ENCODE measurements around the gene KIF5A.
"Not testable (repeated sequence)": the region's sequence is repeated elsewhere in the genome, so short reads cannot be mapped to it uniquely, and the experiment has no call there.

KIF5A gene

DNA sequence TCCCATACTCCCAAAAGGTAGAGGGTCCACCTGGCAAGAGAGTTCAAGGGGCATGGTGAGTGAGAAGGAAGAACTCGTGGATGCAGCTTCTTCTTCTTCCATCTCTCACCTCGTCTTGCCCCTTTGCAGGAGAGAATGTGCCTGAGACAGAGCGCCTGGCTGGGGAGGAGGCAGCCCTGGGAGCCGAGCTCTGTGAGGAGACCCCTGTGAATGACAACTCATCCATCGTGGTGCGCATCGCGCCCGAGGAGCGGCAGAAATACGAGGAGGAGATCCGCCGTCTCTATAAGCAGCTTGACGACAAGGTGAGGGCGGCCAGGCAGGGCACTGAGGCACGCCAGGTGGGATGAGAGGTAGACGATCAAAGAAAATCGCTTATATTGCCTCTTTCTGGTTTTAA, 20.0 kb downstream of the KIF5A start:
- Histone ChIP-seq H3K27ac (ENCODE audit: low read depth, low read length) (no peak overlapping the region), H3K9me3 (ENCODE audit: control insufficient read depth in 5 of 5, low read length in 5 of 5) (no peaks in the 10 kb centered on the region), H3K9ac (ENCODE audit: low read length in 5 of 5) (no peak overlapping the region), H3K36me3 (ENCODE audit: control insufficient read depth in 5 of 5, insufficient read depth in 5 of 5, low read length in 5 of 5) (no peaks in the 10 kb centered on the region), H3K4me3 (ENCODE audit: low read depth in 1 of 5, low read length in 5 of 5) (no peak overlapping the region), H3K27me3 (ENCODE audit: control insufficient read depth in 5 of 5, insufficient read depth in 4 of 5, low read length in 5 of 5) (peaks cover 0 to 14% (median 8%) of the 10 kb centered on the region in 5 donors), H3K4me1 (ENCODE audit: control insufficient read depth in 5 of 5, insufficient read depth in 5 of 5, low read length in 5 of 5) (no peaks in the 10 kb centered on the region)

DNA sequence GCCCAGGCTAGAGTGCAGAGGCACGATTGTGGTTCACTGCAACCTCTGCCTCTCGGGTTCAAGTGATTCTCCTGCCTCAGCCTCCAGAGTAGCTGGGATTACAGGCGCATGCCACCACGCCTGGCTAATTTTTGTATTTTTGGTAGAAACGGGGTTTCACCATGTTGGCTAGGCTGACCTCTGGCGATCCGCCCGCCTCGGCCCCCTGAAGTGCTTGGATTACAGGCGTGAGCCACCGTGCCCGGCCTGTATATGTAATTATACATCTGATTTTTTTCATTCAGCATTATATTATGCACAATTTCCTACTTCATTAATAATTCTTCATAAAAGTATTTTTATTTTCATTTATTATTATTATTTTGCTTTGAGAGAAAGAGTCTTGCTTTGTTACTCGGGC, 20.6 kb downstream of the KIF5A start:
- H3K9ac ChIP-seq (ENCODE audit: low read length in 5 of 5); H3K4me3 ChIP-seq (ENCODE audit: low read depth in 1 of 5, low read length in 5 of 5); H3K36me3 ChIP-seq (ENCODE audit: control insufficient read depth in 5 of 5, insufficient read depth in 5 of 5, low read length in 5 of 5); H3K4me1 ChIP-seq (ENCODE audit: control insufficient read depth in 5 of 5, insufficient read depth in 5 of 5, low read length in 5 of 5); H3K27ac ChIP-seq (ENCODE audit: low read depth, low read length); H3K9me3 ChIP-seq (ENCODE audit: control insufficient read depth in 5 of 5, low read length in 5 of 5): not testable (repeated sequence)
- peaks cover 0 to 14% (median 8%) of the 10 kb centered on the region in 5 donors for H3K27me3 ChIP-seq (ENCODE audit: control insufficient read depth in 5 of 5, insufficient read depth in 4 of 5, low read length in 5 of 5)

DNA sequence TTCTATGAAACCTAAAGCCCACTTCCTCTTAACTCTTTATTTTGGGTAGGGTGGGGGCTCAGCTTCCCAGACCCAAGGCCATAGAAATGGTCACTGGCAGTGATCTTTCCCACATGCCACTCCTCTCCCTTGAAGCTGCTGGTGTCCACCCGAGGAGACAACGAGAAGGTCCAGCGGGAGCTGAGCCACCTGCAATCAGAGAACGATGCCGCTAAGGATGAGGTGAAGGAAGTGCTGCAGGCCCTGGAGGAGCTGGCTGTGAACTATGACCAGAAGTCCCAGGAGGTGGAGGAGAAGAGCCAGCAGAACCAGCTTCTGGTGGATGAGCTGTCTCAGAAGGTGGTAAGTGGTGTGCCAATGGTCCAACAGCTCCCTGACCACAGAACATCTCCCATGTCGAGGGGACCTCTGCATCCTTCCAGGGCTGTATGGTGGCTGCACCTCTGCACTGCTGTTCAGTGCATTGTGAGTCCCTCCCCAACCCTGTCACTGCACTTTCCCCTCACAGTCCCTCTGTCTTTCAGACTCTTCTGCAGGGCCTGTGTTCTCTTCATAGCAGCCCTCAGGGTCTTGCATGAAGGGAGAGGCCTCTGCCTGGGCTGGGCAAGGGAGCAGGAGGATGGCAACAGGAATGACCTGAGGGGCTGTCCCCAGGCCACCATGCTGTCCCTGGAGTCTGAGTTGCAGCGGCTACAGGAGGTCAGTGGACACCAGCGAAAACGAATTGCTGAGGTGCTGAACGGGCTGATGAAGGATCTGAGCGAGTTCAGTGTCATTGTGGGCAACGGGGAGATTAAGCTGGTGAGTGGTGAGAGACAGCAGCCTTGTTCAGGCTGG, 22.3 kb downstream of the KIF5A start:
- Histone ChIP-seq H3K27me3 (ENCODE audit: control insufficient read depth in 5 of 5, insufficient read depth in 4 of 5, low read length in 5 of 5) (peaks cover 0 to 14% (median 10%) of the 10 kb centered on the region in 5 donors), H3K4me3 (ENCODE audit: low read depth in 1 of 5, low read length in 5 of 5) (no peak overlapping the region), H3K9ac (ENCODE audit: low read length in 5 of 5) (no peak overlapping the region), H3K9me3 (ENCODE audit: control insufficient read depth in 5 of 5, low read length in 5 of 5) (no peaks in the 10 kb centered on the region), H3K4me1 (ENCODE audit: control insufficient read depth in 5 of 5, insufficient read depth in 5 of 5, low read length in 5 of 5) (no peaks in the 10 kb centered on the region), H3K36me3 (ENCODE audit: control insufficient read depth in 5 of 5, insufficient read depth in 5 of 5, low read length in 5 of 5) (no peaks in the 10 kb centered on the region), H3K27ac (ENCODE audit: low read depth, low read length) (no peak overlapping the region)

DNA sequence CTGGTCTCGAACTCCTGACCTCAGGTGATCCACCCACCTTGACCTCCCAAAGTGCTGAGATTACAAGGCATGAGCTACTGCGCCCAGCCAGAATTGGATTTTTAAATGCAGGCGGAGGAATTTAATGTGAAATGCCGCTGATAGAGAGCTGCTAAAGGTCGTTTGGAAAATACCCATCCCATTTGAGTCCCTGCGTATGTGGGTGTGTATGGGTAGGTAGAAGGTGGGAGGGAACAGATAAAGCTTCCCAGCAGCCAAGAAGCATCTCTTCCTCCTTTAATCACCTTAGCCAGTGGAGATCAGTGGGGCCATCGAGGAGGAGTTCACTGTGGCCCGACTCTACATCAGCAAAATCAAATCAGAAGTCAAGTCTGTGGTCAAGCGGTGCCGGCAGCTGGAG, 25.0 kb downstream of the KIF5A start:
- Histone ChIP-seq H3K9me3 (ENCODE audit: control insufficient read depth in 5 of 5, low read length in 5 of 5) (no peaks in the 10 kb centered on the region), H3K36me3 (ENCODE audit: control insufficient read depth in 5 of 5, insufficient read depth in 5 of 5, low read length in 5 of 5) (no peaks in the 10 kb centered on the region), H3K27me3 (ENCODE audit: control insufficient read depth in 5 of 5, insufficient read depth in 4 of 5, low read length in 5 of 5) (peaks cover 0 to 6% (median 5%) of the 10 kb centered on the region in 5 donors), H3K4me1 (ENCODE audit: control insufficient read depth in 5 of 5, insufficient read depth in 5 of 5, low read length in 5 of 5) (no peaks in the 10 kb centered on the region), H3K9ac (ENCODE audit: low read length in 5 of 5) (no peak overlapping the region), H3K4me3 (ENCODE audit: low read depth in 1 of 5, low read length in 5 of 5) (no peak overlapping the region), H3K27ac (ENCODE audit: low read depth, low read length) (no peak overlapping the region)

DNA sequence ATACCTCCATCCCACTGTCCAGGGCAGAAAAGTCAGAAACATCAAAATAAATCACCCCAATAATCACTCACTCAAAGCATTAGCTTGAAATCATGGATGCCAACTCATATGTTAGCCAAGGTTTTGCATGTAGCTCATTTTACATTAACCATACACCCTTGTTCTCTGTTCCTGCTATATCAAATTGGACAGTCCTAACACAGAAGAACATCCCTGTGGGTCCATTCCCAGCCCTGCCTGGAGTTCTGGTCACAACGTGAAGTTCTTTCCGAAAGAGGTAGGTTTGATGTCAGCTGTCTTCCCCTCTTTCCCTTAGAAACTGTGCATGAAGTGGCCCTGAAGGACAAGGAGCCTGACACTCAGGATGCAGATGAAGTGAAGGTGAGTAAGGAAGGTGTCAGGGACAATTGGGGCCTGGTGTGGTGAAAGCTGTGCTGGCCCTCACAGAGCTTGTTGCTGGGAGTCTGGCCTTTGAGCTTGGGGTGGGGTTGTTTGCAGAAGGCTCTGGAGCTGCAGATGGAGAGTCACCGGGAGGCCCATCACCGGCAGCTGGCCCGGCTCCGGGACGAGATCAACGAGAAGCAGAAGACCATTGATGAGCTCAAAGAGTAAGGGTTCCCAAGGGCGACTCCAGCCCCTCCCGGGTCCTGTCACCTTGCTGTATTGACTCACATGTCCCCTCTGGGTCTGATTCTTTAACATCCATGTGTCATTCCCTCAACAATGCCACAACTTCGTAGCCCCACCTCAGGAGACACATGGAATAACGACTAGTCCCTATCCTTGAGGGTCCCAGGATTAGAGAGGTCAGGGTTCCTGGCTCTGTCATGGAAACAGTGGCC, 26.1 kb downstream of the KIF5A start:
- Histone ChIP-seq H3K27me3 (ENCODE audit: control insufficient read depth in 5 of 5, insufficient read depth in 4 of 5, low read length in 5 of 5) (peaks cover 0 to 6% (median 5%) of the 10 kb centered on the region in 5 donors), H3K4me1 (ENCODE audit: control insufficient read depth in 5 of 5, insufficient read depth in 5 of 5, low read length in 5 of 5) (no peaks in the 10 kb centered on the region), H3K9me3 (ENCODE audit: control insufficient read depth in 5 of 5, low read length in 5 of 5) (no peaks in the 10 kb centered on the region), H3K9ac (ENCODE audit: low read length in 5 of 5) (no peak overlapping the region), H3K27ac (ENCODE audit: low read depth, low read length) (no peak overlapping the region), H3K36me3 (ENCODE audit: control insufficient read depth in 5 of 5, insufficient read depth in 5 of 5, low read length in 5 of 5) (no peaks in the 10 kb centered on the region), H3K4me3 (ENCODE audit: low read depth in 1 of 5, low read length in 5 of 5) (no peak overlapping the region)

DNA sequence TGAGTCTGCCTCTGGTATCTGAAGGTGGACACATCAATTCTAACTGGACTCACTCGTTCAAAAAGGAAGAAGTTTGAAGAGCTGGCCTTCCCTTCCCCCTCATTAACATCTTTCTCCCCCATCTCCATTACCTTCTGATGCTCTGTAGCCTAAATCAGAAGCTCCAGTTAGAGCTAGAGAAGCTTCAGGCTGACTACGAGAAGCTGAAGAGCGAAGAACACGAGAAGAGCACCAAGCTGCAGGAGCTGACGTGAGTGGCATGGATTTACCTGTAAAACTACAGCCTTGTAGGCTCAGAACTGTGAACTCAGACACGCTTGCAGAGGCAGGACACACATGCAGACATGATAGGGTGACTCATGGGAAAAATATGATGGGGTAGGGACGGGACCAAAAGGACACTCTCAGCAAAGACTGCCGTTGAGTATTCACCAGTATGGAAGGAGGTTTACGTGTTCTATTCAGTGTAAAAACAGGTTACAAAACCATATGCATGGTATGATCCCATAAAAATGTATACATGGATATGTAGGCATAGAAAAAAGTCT, 26.8 kb downstream of the KIF5A start:
- Histone ChIP-seq H3K4me3 (ENCODE audit: low read depth in 1 of 5, low read length in 5 of 5) (no peak overlapping the region), H3K27me3 (ENCODE audit: control insufficient read depth in 5 of 5, insufficient read depth in 4 of 5, low read length in 5 of 5) (peaks cover 0 to 8% (median 6%) of the 10 kb centered on the region in 5 donors), H3K4me1 (ENCODE audit: control insufficient read depth in 5 of 5, insufficient read depth in 5 of 5, low read length in 5 of 5) (no peaks in the 10 kb centered on the region), H3K36me3 (ENCODE audit: control insufficient read depth in 5 of 5, insufficient read depth in 5 of 5, low read length in 5 of 5) (no peaks in the 10 kb centered on the region), H3K27ac (ENCODE audit: low read depth, low read length) (no peak overlapping the region), H3K9me3 (ENCODE audit: control insufficient read depth in 5 of 5, low read length in 5 of 5) (no peaks in the 10 kb centered on the region), H3K9ac (ENCODE audit: low read length in 5 of 5) (no peak overlapping the region)

DNA sequence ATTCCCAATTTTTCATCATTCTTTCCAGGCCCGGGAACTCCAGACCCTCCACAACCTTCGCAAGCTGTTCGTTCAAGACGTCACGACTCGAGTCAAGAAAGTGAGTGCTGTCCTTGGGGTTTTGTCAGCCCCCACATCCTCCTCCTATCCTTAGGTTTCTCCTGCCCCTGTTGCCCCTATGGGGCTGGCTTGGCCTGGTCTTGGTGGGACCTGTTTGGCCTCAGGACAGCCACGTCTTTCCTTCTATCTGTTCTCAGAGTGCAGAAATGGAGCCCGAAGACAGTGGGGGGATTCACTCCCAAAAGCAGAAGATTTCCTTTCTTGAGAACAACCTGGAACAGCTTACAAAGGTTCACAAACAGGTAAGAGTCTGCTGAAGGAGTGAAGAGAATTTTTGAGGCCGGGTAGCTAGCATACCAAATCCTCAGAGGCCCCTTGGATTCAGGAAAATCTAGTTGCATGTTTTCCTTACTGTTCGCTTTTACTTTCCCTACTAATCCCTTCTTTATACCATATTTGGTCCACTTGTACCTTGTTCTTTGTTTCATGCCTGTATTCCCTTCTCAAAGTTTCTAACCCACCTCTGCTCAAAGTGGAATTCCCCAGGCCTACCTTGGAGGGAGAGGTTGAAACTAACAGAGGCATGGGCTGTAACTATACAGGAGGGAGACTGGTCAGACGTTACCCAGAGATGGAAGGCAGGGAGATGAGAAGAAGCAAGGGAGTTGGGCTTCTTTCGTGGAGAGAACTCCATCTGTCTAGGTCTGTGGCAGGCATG, 28.3 kb downstream of the KIF5A start:
- H3K27me3 ChIP-seq (ENCODE audit: control insufficient read depth in 5 of 5, insufficient read depth in 4 of 5, low read length in 5 of 5): peaks cover 0 to 10% (median 3%) of the 10 kb centered on the region in 5 donors
- no peaks in the 10 kb centered on the region for H3K4me1 ChIP-seq (ENCODE audit: control insufficient read depth in 5 of 5, insufficient read depth in 5 of 5, low read length in 5 of 5)
- H3K9ac ChIP-seq (ENCODE audit: low read length in 5 of 5): no peak overlapping the region
- no peak overlapping the region for H3K4me3 ChIP-seq (ENCODE audit: low read depth in 1 of 5, low read length in 5 of 5)
- no peaks in the 10 kb centered on the region for H3K36me3 ChIP-seq (ENCODE audit: control insufficient read depth in 5 of 5, insufficient read depth in 5 of 5, low read length in 5 of 5)
- no peaks in the 10 kb centered on the region for H3K9me3 ChIP-seq (ENCODE audit: control insufficient read depth in 5 of 5, low read length in 5 of 5)
- H3K27ac ChIP-seq (ENCODE audit: low read depth, low read length): no peak overlapping the region

DNA sequence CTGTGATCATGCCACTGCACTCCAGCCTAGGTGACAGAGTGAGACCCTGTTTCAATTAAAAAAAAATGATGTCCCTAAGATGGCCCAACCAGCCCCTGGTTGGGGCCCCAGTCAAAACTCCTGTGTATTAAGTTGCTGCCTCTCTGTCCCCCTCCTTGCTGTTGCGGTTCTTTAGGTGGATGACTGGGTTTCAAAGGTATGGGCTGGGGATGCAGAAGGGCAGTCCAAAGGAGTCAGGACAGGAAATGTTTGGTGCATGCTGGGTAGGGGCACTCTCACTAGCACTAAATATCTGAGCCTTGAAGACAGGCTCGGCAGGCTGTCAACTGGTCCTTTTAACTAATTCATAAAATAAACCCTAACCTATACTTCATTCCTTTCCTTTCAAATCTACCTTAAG, 29.2 kb downstream of the KIF5A start:
- Histone ChIP-seq H3K4me1 (ENCODE audit: control insufficient read depth in 5 of 5, insufficient read depth in 5 of 5, low read length in 5 of 5) (no peaks in the 10 kb centered on the region), H3K9me3 (ENCODE audit: control insufficient read depth in 5 of 5, low read length in 5 of 5) (no peaks in the 10 kb centered on the region), H3K27ac (ENCODE audit: low read depth, low read length) (no peak overlapping the region), H3K27me3 (ENCODE audit: control insufficient read depth in 5 of 5, insufficient read depth in 4 of 5, low read length in 5 of 5) (peaks cover 0 to 10% (median 3%) of the 10 kb centered on the region in 5 donors), H3K36me3 (ENCODE audit: control insufficient read depth in 5 of 5, insufficient read depth in 5 of 5, low read length in 5 of 5) (no peaks in the 10 kb centered on the region), H3K9ac (ENCODE audit: low read length in 5 of 5) (no peak overlapping the region), H3K4me3 (ENCODE audit: low read depth in 1 of 5, low read length in 5 of 5) (no peak overlapping the region)

DNA sequence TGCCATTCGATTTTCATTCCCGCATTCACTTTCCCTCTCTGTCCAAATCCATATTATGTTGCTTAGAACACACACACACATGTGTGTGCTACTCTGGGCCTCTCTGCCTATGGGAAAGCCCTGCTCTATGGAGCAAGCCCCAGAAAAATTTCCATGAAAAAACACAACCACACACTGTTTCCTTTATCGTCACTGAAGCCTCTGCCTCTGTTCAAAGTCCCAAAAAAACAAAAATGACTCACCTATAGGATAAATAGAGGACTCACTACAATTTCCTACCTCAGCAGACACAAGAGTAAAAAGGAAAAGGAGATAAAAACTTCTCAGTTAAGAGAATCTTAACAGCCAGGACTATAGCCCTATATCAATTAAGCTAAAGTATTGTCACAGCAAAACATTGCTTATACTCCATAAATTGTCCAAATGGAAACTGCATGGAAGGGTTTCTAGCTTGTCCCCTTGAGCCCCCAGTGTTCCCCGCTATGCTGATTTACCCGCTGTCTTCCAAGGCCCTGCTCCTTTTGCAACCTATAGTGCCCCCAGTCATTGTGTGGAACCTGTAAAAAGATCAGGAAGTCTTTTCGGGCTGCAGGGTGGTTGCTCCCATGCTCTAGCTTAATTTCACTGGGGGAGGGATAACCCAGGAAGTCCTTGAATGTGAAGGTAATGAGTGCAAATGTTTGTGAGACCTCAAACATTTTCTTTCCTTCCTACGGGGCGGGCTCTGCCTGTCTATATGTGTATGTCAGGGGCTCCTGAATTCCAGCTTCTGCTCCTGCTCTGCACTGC, 30.0 kb downstream of the KIF5A start:
- no peaks in the 10 kb centered on the region for H3K4me1 ChIP-seq (ENCODE audit: control insufficient read depth in 5 of 5, insufficient read depth in 5 of 5, low read length in 5 of 5)
- H3K27ac ChIP-seq (ENCODE audit: low read depth, low read length): no peak overlapping the region
- H3K9me3 ChIP-seq (ENCODE audit: control insufficient read depth in 5 of 5, low read length in 5 of 5): no peaks in the 10 kb centered on the region
- H3K4me3 ChIP-seq (ENCODE audit: low read depth in 1 of 5, low read length in 5 of 5): no peak overlapping the region
- no peak overlapping the region for H3K9ac ChIP-seq (ENCODE audit: low read length in 5 of 5)
- H3K27me3 ChIP-seq (ENCODE audit: control insufficient read depth in 5 of 5, insufficient read depth in 4 of 5, low read length in 5 of 5): peaks cover 0 to 8% (median 3%) of the 10 kb centered on the region in 5 donors
- no peaks in the 10 kb centered on the region for H3K36me3 ChIP-seq (ENCODE audit: control insufficient read depth in 5 of 5, insufficient read depth in 5 of 5, low read length in 5 of 5)
